Neural progenitor cell (in vitro differentiated cells): ENCODE measurements around the gene SRGAP2C.
"Not testable (repeated sequence)": the region's sequence is repeated elsewhere in the genome, so short reads cannot be mapped to it uniquely, and the experiment has no call there.

Experiments used
- EZH2 ChIP-seq: fragments of 200-600 bp; sonication (generic); IDR thresholded peaks from 2 replicates; pipeline ENCODE4 v1.6.1; 2017; ENCODE audit warnings: antibody characterized with exemption, mild to moderate bottlenecking, moderate library complexity
- EZH2phosphoT487 ChIP-seq: fragments of 200-600 bp; sonication (generic); IDR thresholded peaks from 2 replicates; pipeline ENCODE4 v1.6.1; 2017; ENCODE audit warnings: antibody characterized with exemption
- TF ChIP-seq, protein P1 (sequence below): fragments of 200-600 bp; sonication (generic); IDR thresholded peaks from 2 replicates; pipeline ENCODE4 v1.5.1; 2017; ENCODE audit warnings: antibody characterized with exemption, mild to moderate bottlenecking

DNA sequence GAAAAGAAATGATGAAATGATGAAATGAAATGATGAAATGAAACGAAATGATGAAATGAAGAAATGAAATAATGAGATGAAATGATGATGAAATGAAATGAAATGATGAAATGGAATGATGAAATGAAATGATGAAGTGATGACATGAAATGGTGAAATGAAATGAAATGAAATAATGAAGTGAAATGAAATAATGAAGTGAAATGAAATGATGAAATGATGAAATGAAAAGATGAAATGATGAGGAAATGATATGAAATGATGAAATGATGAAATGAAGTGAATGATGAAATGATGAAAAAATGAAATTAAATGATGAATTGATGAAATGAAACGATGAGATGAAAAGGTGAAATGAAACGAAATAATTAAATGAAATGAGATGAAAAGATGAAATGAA is 215.3 kb downstream of the SRGAP2C start:
- TF ChIP-seq, protein P1, sequence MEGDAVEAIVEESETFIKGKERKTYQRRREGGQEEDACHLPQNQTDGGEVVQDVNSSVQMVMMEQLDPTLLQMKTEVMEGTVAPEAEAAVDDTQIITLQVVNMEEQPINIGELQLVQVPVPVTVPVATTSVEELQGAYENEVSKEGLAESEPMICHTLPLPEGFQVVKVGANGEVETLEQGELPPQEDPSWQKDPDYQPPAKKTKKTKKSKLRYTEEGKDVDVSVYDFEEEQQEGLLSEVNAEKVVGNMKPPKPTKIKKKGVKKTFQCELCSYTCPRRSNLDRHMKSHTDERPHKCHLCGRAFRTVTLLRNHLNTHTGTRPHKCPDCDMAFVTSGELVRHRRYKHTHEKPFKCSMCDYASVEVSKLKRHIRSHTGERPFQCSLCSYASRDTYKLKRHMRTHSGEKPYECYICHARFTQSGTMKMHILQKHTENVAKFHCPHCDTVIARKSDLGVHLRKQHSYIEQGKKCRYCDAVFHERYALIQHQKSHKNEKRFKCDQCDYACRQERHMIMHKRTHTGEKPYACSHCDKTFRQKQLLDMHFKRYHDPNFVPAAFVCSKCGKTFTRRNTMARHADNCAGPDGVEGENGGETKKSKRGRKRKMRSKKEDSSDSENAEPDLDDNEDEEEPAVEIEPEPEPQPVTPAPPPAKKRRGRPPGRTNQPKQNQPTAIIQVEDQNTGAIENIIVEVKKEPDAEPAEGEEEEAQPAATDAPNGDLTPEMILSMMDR, result not testable (repeated sequence)
- not testable (repeated sequence) for TF ChIP-seq EZH2, EZH2phosphoT487
